Measurements from ENCODE around the gene GNA12. TPM values are rescaled to one million over a fixed set of nuclear protein-coding genes. Genes with fewer than 3 reads are reported as not detected.

The GNA12 gene
- total and polyA plus RNA-seq, 4 donors = 3.7 to 19.0 (median 11.3) TPM

DNA sequence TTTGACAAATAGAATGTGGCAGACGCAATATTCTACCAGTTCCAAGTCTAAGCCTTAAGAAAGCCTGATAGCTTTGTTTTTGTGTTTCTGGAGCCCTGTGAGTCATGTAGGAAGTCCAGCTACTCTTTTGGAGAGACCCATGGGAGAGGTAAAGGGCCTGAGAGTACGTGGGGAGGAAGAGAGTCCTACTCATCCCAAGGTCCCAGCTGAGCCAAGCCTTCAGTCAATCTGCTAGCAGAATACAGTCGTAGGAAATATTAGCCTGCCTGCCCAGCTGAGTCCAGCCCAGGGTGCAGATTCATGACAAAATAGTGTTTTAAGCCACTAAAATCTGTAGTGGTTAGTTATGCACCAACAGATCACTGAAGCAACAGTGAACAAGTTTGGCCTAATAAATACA is 9.0 kb upstream of the GNA12 start:
- Histone ChIP-seq H3K27ac (ENCODE audit: low read depth in 1 of 2, low read length in 2 of 2) (no peak overlapping the region), H3K36me3 (ENCODE audit: control insufficient read depth in 4 of 4, insufficient read depth in 3 of 4, low read depth in 1 of 4, low read length in 3 of 4) (no peaks in the 10 kb centered on the region), H3K4me3 (ENCODE audit: low read depth in 1 of 3, low read length in 3 of 3) (no peak overlapping the region), H3K9me3 (ENCODE audit: control insufficient read depth in 4 of 4, low read length in 3 of 4) (no peaks in the 10 kb centered on the region), H3K9ac (ENCODE audit: low read depth in 1 of 2, low read length in 2 of 2) (no peak overlapping the region), H3K4me1 (ENCODE audit: control insufficient read depth in 4 of 4, insufficient read depth in 4 of 4, low read length in 3 of 4) (no peaks in the 10 kb centered on the region), H3K27me3 (ENCODE audit: control insufficient read depth in 4 of 4, insufficient read depth in 4 of 4, low read length in 3 of 4) (no peaks in the 10 kb centered on the region)
- 85% methylated on average over 3 of the region's 3 CpGs for WGBS
- TF ChIP-seq HNF4G (IDR thresholded peaks at IDR 0.05) = no peak
- no peak for TF ChIP-seq REST (IDR thresholded peaks at IDR 0.05)
- no peak for TF ChIP-seq HNF4A (conservative IDR thresholded peaks at IDR 0.05)
- no peak for TF ChIP-seq YY1 (IDR thresholded peaks at IDR 0.05)
- TF ChIP-seq ATF3 (IDR thresholded peaks at IDR 0.05) = no peak
- no peak for TF ChIP-seq NR2F2 (IDR thresholded peaks at IDR 0.05)
- no peak for TF ChIP-seq TAF1 (conservative IDR thresholded peaks at IDR 0.05)
- TF ChIP-seq, protein P1, sequence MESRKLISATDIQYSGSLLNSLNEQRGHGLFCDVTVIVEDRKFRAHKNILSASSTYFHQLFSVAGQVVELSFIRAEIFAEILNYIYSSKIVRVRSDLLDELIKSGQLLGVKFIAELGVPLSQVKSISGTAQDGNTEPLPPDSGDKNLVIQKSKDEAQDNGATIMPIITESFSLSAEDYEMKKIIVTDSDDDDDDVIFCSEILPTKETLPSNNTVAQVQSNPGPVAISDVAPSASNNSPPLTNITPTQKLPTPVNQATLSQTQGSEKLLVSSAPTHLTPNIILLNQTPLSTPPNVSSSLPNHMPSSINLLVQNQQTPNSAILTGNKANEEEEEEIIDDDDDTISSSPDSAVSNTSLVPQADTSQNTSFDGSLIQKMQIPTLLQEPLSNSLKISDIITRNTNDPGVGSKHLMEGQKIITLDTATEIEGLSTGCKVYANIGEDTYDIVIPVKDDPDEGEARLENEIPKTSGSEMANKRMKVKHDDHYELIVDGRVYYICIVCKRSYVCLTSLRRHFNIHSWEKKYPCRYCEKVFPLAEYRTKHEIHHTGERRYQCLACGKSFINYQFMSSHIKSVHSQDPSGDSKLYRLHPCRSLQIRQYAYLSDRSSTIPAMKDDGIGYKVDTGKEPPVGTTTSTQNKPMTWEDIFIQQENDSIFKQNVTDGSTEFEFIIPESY (IDR thresholded peaks at IDR 0.05) = no peak
- no peak for TF ChIP-seq FOXA2 (IDR thresholded peaks at IDR 0.05)
- no peak for TF ChIP-seq GABPA (IDR thresholded peaks at IDR 0.05 in 1 of 2, conservative IDR thresholded peaks at IDR 0.05 in 1 of 2)
- TF ChIP-seq SP1 (IDR thresholded peaks at IDR 0.05) = no peak
- TF ChIP-seq MAX (IDR thresholded peaks at IDR 0.05) = no peak
- TF ChIP-seq EGR1 (IDR thresholded peaks at IDR 0.05; ENCODE audit: low read depth in 2 of 2) = no peak
- no peak for TF ChIP-seq JUND (IDR thresholded peaks at IDR 0.05)
- no peak for TF ChIP-seq FOXA1 (IDR thresholded peaks at IDR 0.05)
- DNase-seq (ENCODE audit: low spot score) = no peak

DNA sequence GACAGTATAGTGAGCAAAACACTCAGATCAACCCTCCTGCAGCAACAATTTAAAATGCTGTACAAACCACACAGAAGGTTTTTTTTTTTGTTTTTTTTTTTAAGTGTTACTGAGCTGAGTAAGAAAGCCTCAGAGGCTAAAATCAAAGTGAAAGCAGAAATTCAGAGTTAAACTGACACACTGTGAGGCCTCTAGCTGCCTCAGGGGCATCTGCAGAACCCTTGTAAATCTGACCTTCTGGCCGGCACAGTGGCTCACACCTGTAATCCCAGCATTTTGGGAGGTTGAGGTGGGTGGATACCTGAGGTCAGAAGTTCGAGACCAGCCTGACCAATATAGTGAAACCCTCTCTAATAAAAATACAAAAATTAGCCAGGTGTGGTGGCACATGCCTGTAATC is 7.4 kb upstream of the GNA12 start:
- Histone ChIP-seq H3K27ac (ENCODE audit: low read depth in 1 of 2, low read length in 2 of 2) (no peak overlapping the region), H3K36me3 (ENCODE audit: control insufficient read depth in 4 of 4, insufficient read depth in 3 of 4, low read depth in 1 of 4, low read length in 3 of 4) (no peaks in the 10 kb centered on the region), H3K4me3 (ENCODE audit: low read depth in 1 of 3, low read length in 3 of 3) (no peak overlapping the region), H3K9ac (ENCODE audit: low read depth in 1 of 2, low read length in 2 of 2) (no peak overlapping the region), H3K27me3 (ENCODE audit: control insufficient read depth in 4 of 4, insufficient read depth in 4 of 4, low read length in 3 of 4) (no peaks in the 10 kb centered on the region), H3K4me1 (ENCODE audit: control insufficient read depth in 4 of 4, insufficient read depth in 4 of 4, low read length in 3 of 4) (no peaks in the 10 kb centered on the region), H3K9me3 (ENCODE audit: control insufficient read depth in 4 of 4, low read length in 3 of 4) (no peaks in the 10 kb centered on the region)
- no peak for DNase-seq (ENCODE audit: low spot score)
- 81% methylated on average over 2 of the region's 2 CpGs for WGBS
- TF ChIP-seq RAD21 (IDR thresholded peaks at IDR 0.05) (no peak), REST (IDR thresholded peaks at IDR 0.05) (no peak), RXRA (IDR thresholded peaks at IDR 0.05) (no peak), YY1 (IDR thresholded peaks at IDR 0.05) (no peak), FOXA2 (IDR thresholded peaks at IDR 0.05) (no peak), SP1 (IDR thresholded peaks at IDR 0.05) (no peak), EGR1 (IDR thresholded peaks at IDR 0.05; ENCODE audit: low read depth in 2 of 2) (no peak), NR2F2 (IDR thresholded peaks at IDR 0.05) (no peak), TAF1 (conservative IDR thresholded peaks at IDR 0.05) (no peak), JUND (IDR thresholded peaks at IDR 0.05) (no peak), HNF4G (IDR thresholded peaks at IDR 0.05) (no peak), GABPA (IDR thresholded peaks at IDR 0.05 in 1 of 2, conservative IDR thresholded peaks at IDR 0.05 in 1 of 2) (no peak), ATF3 (IDR thresholded peaks at IDR 0.05) (no peak)
- TF ChIP-seq, protein P1 (IDR thresholded peaks at IDR 0.05) = no peak
- TF ChIP-seq, protein P2, sequence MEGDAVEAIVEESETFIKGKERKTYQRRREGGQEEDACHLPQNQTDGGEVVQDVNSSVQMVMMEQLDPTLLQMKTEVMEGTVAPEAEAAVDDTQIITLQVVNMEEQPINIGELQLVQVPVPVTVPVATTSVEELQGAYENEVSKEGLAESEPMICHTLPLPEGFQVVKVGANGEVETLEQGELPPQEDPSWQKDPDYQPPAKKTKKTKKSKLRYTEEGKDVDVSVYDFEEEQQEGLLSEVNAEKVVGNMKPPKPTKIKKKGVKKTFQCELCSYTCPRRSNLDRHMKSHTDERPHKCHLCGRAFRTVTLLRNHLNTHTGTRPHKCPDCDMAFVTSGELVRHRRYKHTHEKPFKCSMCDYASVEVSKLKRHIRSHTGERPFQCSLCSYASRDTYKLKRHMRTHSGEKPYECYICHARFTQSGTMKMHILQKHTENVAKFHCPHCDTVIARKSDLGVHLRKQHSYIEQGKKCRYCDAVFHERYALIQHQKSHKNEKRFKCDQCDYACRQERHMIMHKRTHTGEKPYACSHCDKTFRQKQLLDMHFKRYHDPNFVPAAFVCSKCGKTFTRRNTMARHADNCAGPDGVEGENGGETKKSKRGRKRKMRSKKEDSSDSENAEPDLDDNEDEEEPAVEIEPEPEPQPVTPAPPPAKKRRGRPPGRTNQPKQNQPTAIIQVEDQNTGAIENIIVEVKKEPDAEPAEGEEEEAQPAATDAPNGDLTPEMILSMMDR (IDR thresholded peaks at IDR 0.05; ENCODE audit: low read depth, low read length, missing input control) = no peak

All from liver (tissue), 9 donors.